WTC11 (cell line): ENCODE measurements around the gene HBZ. TPM values are rescaled to one million over a fixed set of nuclear protein-coding genes. Genes with fewer than 3 reads are reported as not detected.
"Not testable (repeated sequence)": the region's sequence is repeated elsewhere in the genome, so short reads cannot be mapped to it uniquely, and the experiment has no call there.

Source experiments
- ATAC-seq: fragments of 200-7000 bp; cut with Tn5 transposase; 2 replicates; pipeline ENCODE4 v1.10.0; 2021; ENCODE audit warnings: mild to moderate bottlenecking, moderate library complexity
- CTCF ChIA-PET: fragments of 300-600 bp; sonication (Branson Sonifier 250); formaldehyde crosslinking; loops from one replicate; lab custom pipeline; 2021; ENCODE audit warnings: antibody characterized with exemption; lab: Charles Lee
- POLR2A ChIA-PET: fragments of 350-600 bp; sonication (Branson Sonifier 250); formaldehyde crosslinking; loops from one replicate; lab custom pipeline; 2021; ENCODE audit warnings: antibody characterized with exemption; lab: Charles Lee
- DNase-seq: peaks from one replicate; pipeline ENCODE4 v3.0.0; 2021; ENCODE audit warnings: low spot score
- H3K27ac Mint-ChIP-seq: 2 replicates; pipeline ENCODE4 v1.8.0; 2021; ENCODE audit warnings: mixed read lengths
- H3K27me3 Mint-ChIP-seq: 2 replicates; pipeline ENCODE4 v1.8.0; 2021; ENCODE audit warnings: low read depth, mild to moderate bottlenecking, moderate library complexity, mixed read lengths
- H3K36me3 Mint-ChIP-seq: 2 replicates; pipeline ENCODE4 v1.8.0; 2021; ENCODE audit warnings: mixed read lengths
- H3K4me1 Mint-ChIP-seq: 2 replicates; pipeline ENCODE4 v1.8.0; 2022; ENCODE audit warnings: mixed read lengths
- H3K4me3 Mint-ChIP-seq: 2 replicates; pipeline ENCODE4 v1.8.0; 2021; ENCODE audit warnings: mild to moderate bottlenecking, moderate library complexity, mixed read lengths
- H3K9me3 Mint-ChIP-seq: 2 replicates; pipeline ENCODE4 v1.8.0; 2021; ENCODE audit warnings: mixed read lengths
- CREB1 ChIP-seq: sonication (generic); formaldehyde crosslinking; IDR thresholded peaks from 2 replicates; pipeline ENCODE4 v1.8.0; 2023; ENCODE audit warnings: mild to moderate bottlenecking, missing genetic modification reagents
- ELF4 ChIP-seq: sonication (generic); formaldehyde crosslinking; IDR thresholded peaks from 2 replicates; pipeline ENCODE4 v1.8.1; 2022; ENCODE audit warnings: low read depth, mild to moderate bottlenecking, moderate library complexity, missing genetic modification reagents
- ESRRA ChIP-seq: sonication (generic); formaldehyde crosslinking; IDR thresholded peaks from 2 replicates; pipeline ENCODE4 v1.8.1; 2022; ENCODE audit warnings: mild to moderate bottlenecking, missing genetic modification reagents, borderline replicate concordance
- GABPB1 ChIP-seq: sonication (generic); formaldehyde crosslinking; IDR thresholded peaks from 2 replicates; pipeline ENCODE4 v1.8.1; 2023; ENCODE audit warnings: mild to moderate bottlenecking, missing genetic modification reagents
- MXD4 ChIP-seq: fragments of 250-450 bp; sonication (Bioruptor Pico); IDR thresholded peaks from 2 replicates; pipeline ENCODE4 v1.8.0; 2021; ENCODE audit warnings: mild to moderate bottlenecking, moderate library complexity, borderline replicate concordance
- NFE2L1 ChIP-seq: sonication (generic); formaldehyde crosslinking; IDR thresholded peaks from 2 replicates; pipeline ENCODE4 v1.8.1; 2023; ENCODE audit warnings: missing genetic modification reagents
- OVOL2 ChIP-seq: fragments of 250-450 bp; sonication (Bioruptor Pico); IDR thresholded peaks from 2 replicates; pipeline ENCODE4 v1.9.0; 2021; ENCODE audit warnings: mild to moderate bottlenecking, borderline replicate concordance
- PRDM15 ChIP-seq: sonication (generic); formaldehyde crosslinking; IDR thresholded peaks from 2 replicates; pipeline ENCODE4 v1.8.0; 2022; ENCODE audit warnings: missing genetic modification reagents
- PREB ChIP-seq: sonication (generic); formaldehyde crosslinking; IDR thresholded peaks from 2 replicates; pipeline ENCODE4 v1.8.1; 2022; ENCODE audit warnings: mild to moderate bottlenecking, missing genetic modification reagents, moderate library complexity, borderline replicate concordance
- SMAD4 ChIP-seq: sonication (generic); formaldehyde crosslinking; IDR thresholded peaks from 2 replicates; pipeline ENCODE4 v1.8.0; 2022; ENCODE audit warnings: mild to moderate bottlenecking, missing genetic modification reagents
- SP1 ChIP-seq: sonication (generic); formaldehyde crosslinking; conservative IDR thresholded peaks from 2 replicates; pipeline ENCODE4 v1.8.1; 2022; ENCODE audit warnings: missing genetic modification reagents
- USF2 ChIP-seq: sonication (generic); formaldehyde crosslinking; IDR thresholded peaks from 2 replicates; pipeline ENCODE4 v1.8.1; 2023; ENCODE audit warnings: mild to moderate bottlenecking, missing genetic modification reagents, moderate library complexity
- ZNF416 ChIP-seq: fragments of 250-450 bp; sonication (Bioruptor Pico); IDR thresholded peaks from 2 replicates; pipeline ENCODE4 v1.9.0; 2021; ENCODE audit warnings: mild to moderate bottlenecking, inconsistent platforms
- ZNF512 ChIP-seq: sonication (generic); formaldehyde crosslinking; IDR thresholded peaks from 2 replicates; pipeline ENCODE4 v1.8.1; 2022; ENCODE audit warnings: missing genetic modification reagents, borderline replicate concordance
- total RNA-seq: library from RNA; stranded (reverse); gene quantifications from 3 replicates; pipeline ENCODE4 v1.2.3, GENCODE V29; 2021
- TF ChIP-seq, protein P1 (sequence below): fragments of 200-600 bp; IDR thresholded peaks from 2 replicates; pipeline ENCODE4 v1.8.0; 2022; ENCODE audit warnings: antibody characterized with exemption
- TF ChIP-seq, protein P2 (sequence below): sonication (generic); formaldehyde crosslinking; IDR thresholded peaks from 2 replicates; pipeline ENCODE4 v1.8.1; 2022; ENCODE audit warnings: low read depth, missing genetic modification reagents, borderline replicate concordance
- TF ChIP-seq, protein P3 (sequence below): sonication (generic); formaldehyde crosslinking; IDR thresholded peaks from 2 replicates; pipeline ENCODE4 v1.8.0; 2022; ENCODE audit warnings: mild to moderate bottlenecking, missing genetic modification reagents

Gene HBZ
- total RNA-seq, 1 experiment from 2014 or later: 0.52 TPM

- Mint-ChIP-seq H3K27me3 (peaks cover 74% of the 10 kb centered on the region), H3K27ac (no peak overlapping the region), H3K4me3 (no peak overlapping the region), H3K9me3 (0 out of 2 replicates have a peak, but pooled peaks cover 3% of the 10 kb centered on the region), H3K36me3 (no peaks in the 10 kb centered on the region), H3K4me1 (peaks cover 4% of the 10 kb centered on the region; the same call in 1 of the 2 replicates)
- DNase-seq: no peak
- POLR2A ChIA-PET: no interaction called here
- ATAC-seq: peak; percentile 21; the same call in 1 of the 2 replicates
- CTCF ChIA-PET: interaction anchor here (0.8 to 1.4 kb wide), 5 partner anchors 41 to 203 kb away, joined by 3 to 6 read pairs (median 4); no protein-coding TSS in a partner anchor
- TF ChIP-seq CREB1: no peak
These were observed 6.8 kb downstream of the HBZ start for GRCh38 chr16:159136-159849.

DNA sequence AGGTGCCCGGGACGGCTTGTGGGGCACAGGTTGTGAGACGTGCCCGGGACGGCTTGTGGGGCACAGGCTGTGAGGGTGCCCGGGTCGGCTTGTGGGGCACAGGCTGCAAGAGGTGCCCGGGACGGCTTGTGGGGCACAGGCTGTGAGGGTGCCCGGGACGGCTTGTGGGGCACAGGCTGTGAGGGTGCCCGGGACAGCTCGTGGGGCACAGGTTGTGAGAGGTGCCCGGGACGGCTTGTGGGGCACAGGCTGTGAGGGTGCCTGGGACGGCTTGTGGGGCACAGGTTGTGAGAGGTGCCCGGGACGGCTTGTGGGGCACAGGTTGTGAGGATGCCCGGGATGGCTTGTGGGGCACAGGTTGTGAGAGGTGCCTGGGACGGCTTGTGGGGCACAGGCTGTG lies 7.8 kb downstream of the HBZ start:
- ATAC-seq, POLR2A ChIA-PET, H3K4me3 Mint-ChIP-seq, H3K9me3 Mint-ChIP-seq, DNase-seq, H3K4me1 Mint-ChIP-seq, H3K36me3 Mint-ChIP-seq, H3K27ac Mint-ChIP-seq: not testable (repeated sequence)
- peaks cover 69% of the 10 kb centered on the region for H3K27me3 Mint-ChIP-seq
- CTCF ChIA-PET: interaction anchor here (1.1 to 1.4 kb wide), 2 partner anchors 42 kb away, joined by 3 to 6 read pairs; no protein-coding TSS in a partner anchor

- Mint-ChIP-seq H3K27me3 (peaks cover 69% of the 10 kb centered on the region), H3K36me3 (no peaks in the 10 kb centered on the region), H3K27ac (no peak overlapping the region), H3K4me1 (no peaks in the 10 kb centered on the region), H3K9me3 (no peaks in the 10 kb centered on the region), H3K4me3 (no peak overlapping the region)
- TF ChIP-seq ZNF512 (CRISPR knock-in tag): no peak
- TF ChIP-seq, protein P1, sequence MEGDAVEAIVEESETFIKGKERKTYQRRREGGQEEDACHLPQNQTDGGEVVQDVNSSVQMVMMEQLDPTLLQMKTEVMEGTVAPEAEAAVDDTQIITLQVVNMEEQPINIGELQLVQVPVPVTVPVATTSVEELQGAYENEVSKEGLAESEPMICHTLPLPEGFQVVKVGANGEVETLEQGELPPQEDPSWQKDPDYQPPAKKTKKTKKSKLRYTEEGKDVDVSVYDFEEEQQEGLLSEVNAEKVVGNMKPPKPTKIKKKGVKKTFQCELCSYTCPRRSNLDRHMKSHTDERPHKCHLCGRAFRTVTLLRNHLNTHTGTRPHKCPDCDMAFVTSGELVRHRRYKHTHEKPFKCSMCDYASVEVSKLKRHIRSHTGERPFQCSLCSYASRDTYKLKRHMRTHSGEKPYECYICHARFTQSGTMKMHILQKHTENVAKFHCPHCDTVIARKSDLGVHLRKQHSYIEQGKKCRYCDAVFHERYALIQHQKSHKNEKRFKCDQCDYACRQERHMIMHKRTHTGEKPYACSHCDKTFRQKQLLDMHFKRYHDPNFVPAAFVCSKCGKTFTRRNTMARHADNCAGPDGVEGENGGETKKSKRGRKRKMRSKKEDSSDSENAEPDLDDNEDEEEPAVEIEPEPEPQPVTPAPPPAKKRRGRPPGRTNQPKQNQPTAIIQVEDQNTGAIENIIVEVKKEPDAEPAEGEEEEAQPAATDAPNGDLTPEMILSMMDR: no peak
- TF ChIP-seq, protein P2, sequence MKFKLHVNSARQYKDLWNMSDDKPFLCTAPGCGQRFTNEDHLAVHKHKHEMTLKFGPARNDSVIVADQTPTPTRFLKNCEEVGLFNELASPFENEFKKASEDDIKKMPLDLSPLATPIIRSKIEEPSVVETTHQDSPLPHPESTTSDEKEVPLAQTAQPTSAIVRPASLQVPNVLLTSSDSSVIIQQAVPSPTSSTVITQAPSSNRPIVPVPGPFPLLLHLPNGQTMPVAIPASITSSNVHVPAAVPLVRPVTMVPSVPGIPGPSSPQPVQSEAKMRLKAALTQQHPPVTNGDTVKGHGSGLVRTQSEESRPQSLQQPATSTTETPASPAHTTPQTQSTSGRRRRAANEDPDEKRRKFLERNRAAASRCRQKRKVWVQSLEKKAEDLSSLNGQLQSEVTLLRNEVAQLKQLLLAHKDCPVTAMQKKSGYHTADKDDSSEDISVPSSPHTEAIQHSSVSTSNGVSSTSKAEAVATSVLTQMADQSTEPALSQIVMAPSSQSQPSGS (CRISPR knock-in tag): no peak
- no peak for TF ChIP-seq ESRRA (CRISPR knock-in tag)
- no peak for TF ChIP-seq SMAD4 (CRISPR knock-in tag)
- TF ChIP-seq OVOL2: no peak
- TF ChIP-seq, protein P3, sequence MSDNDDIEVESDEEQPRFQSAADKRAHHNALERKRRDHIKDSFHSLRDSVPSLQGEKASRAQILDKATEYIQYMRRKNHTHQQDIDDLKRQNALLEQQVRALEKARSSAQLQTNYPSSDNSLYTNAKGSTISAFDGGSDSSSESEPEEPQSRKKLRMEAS: no peak
- no peak for TF ChIP-seq MXD4 (CRISPR knock-in tag)
- TF ChIP-seq GABPB1 (CRISPR knock-in tag): no peak
- TF ChIP-seq SP1 (CRISPR knock-in tag): no peak
- no peak for TF ChIP-seq ELF4 (CRISPR knock-in tag)
- TF ChIP-seq USF2 (CRISPR knock-in tag): no peak
- TF ChIP-seq ZNF416 (CRISPR knock-in tag): no peak
- TF ChIP-seq PRDM15 (CRISPR knock-in tag): no peak
- TF ChIP-seq PREB (CRISPR knock-in tag): no peak
- TF ChIP-seq NFE2L1: no peak
- DNase-seq: no peak
- ChIA-PET CTCF (interaction anchor here (1.1 kb wide), 1 partner anchor 43 kb away, joined by 3 read pairs; no protein-coding TSS in a partner anchor), POLR2A (no interaction called here)
- no peak for ATAC-seq
These were observed 8.3 kb downstream of the HBZ start for GRCh38 chr16:160691-161190.
